ENCODE measurements around the gene KIRREL2.

KIRREL2 gene

DNA sequence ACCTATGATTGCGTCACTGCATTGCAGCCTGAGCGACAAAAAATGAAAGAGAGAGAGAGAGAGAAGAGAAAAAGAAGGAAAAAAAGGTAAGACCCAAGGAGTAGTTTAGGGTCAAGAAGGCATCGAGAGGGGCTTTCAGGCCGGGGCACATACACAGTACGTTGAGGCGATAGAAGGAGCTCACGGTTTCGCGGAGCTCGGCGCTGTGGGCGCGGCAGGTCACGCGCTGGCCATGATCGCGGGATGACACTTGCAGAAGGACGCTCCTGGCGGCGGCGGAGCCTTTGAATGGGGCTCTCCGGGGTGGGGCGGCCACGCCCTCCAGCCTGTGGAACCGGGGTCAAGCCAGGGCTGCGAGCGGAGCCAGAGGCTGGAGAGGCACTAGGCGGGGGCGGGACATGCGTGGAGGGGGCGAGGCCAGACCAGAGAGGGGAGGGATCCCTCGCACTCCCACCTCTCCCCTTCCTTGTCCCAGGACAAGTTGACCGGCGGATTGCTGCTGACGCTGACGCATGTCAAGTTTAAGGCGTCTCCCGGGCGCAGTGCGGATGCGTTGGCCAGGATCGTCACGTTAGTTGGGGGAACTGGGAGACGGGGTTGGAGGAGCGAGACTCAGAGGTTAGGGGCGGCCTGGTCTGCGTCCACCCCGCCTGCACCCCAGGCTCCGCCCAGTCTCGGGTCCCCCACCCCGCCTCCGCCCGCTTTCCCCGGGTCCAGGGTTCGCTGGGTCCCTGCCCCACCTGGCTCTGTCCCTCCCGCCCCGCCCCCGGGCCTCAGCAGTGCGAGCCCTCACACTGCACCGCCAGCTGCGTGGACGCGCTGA, 11.3 kb upstream of the KIRREL2 start:
- FAIRE-seq = no peak

DNA sequence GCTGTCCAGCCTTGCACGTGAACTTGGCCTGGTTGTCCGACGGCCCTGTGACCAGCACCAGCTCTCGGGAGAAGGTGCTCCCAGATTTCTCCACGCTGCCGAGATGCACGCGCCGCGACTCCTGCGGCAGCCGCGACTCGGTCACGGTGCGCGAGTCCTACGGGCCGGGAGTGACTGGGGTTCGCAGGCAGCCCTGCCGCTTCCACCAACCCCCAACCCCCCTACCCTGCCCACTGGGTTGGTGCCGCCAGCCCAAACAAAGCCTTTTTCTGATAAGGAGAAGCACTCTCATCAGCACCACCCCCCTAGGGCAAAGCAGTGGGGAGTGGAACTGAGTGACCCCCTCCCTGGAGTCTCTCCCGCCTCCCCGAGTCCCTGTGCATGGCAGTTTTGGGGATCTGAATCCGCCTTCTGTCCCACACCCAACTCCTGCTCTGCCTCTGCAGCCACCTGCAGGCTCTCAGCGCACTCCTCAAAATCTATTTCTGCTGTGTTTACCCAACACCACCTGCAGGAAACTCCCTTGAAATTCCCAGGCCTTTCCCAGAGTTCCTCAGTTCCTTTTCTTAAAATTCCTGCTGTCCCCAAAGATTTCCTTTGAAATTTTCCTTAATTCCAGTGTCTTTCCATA, 10.6 kb upstream of the KIRREL2 start:
- no peak for FAIRE-seq

DNA sequence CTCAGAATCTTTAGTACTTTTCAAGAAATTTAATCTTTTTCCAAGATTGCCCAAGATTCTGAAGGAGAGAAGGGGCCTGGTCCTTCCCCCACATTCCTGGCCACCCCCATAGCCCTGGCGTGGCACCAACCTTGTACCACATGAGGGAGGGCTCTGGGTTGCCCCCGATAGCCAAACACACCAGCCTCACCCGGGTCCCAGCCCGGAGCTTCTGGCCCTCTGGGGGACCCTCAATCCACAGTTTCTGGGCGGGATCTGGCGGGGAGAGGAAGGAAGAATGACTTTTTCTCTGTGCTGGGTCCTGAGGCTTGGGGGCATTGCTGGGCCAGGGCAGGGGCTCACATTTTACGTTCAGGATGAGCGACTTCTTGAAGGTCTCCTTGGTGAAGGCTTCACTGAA, 8.8 kb upstream of the KIRREL2 start:
- no peak for FAIRE-seq

DNA sequence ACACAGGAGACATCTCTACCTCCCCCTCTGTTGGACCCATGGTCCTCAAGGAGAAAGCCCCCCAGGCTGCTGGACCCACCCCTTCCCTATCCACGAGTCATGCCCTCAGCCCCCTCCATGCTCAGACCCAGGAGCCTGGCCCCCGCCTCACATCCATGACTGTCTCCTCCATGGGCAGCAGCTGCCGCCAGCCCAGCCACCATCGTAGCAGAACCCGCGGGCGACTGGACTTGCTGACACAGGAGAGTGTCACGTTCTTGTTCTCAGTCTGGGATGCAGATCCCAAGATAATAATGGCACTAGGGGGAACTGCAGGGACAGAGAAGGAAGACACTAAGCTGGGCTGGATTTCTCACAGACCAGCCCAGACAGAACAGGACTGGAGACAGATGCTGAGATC, 8.2 kb upstream of the KIRREL2 start:
- FAIRE-seq = no peak

DNA sequence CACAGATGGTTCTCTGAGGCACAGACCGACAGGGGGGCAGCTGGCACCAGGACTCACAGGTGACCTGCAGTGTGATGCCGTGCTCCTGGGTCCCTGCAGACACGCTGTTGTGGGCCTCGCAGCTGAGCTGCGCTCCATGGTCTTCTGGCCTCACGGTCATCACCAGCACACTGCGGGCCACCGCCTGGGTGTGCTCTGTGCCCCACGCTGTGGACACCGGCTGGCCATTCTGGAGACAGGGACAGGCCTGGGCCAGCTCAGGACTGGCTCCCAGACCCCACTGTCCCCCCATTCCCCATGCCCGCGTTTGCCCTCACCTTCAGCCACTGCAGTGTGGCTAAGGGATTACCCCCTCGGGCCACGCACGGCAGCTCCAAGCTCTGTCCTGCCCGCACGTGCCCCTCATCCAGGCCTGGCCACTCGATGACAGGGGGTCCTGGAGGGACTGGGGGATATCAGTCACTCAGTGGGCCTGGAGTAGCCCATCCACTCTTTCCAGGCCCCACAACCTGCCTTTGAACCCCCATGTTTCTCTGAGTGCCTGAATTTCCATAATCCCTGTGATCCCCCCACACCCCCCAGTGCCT, 7.7 kb upstream of the KIRREL2 start:
- FAIRE-seq = no peak

DNA sequence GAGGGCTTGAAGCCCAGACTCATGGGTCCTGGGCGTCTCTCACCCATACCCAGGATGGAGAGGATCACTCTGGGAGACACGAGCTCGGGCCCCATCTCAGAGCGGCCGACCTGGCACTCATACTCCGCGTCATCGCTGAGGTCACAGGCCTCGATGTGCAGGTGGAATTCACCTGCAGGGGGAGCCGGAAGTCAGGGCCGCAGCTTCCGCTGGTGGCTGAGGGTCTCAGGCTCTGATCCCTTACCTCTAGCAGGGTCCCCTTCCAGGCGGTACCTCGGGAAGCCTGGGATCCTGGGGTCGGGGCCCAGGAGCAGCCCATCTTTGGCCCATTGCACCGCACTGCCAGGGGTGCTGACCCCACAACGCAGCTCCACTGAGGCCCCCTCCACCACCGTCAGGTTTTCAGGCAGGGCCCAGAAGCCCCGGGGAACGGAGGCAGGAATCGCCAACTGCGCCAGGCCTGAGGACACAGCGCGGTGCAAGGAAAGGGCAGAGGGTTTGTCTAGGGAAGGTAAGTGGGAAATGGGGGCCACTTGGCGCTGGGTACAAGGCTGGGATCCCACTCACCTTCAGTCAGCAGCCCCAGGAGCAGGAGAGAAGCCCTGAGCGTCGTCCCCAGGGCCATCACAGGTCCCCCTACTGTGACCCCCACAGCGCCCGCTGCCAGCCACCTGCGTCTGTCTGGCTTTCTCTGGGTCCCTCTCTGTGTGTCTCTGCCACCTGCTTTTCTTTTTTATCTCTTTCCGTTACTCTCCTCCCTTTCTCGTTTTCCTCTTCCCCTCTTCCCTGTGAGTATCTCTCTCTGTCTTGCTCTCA, 5.3 kb upstream of the KIRREL2 start:
- FAIRE-seq = no peak

DNA sequence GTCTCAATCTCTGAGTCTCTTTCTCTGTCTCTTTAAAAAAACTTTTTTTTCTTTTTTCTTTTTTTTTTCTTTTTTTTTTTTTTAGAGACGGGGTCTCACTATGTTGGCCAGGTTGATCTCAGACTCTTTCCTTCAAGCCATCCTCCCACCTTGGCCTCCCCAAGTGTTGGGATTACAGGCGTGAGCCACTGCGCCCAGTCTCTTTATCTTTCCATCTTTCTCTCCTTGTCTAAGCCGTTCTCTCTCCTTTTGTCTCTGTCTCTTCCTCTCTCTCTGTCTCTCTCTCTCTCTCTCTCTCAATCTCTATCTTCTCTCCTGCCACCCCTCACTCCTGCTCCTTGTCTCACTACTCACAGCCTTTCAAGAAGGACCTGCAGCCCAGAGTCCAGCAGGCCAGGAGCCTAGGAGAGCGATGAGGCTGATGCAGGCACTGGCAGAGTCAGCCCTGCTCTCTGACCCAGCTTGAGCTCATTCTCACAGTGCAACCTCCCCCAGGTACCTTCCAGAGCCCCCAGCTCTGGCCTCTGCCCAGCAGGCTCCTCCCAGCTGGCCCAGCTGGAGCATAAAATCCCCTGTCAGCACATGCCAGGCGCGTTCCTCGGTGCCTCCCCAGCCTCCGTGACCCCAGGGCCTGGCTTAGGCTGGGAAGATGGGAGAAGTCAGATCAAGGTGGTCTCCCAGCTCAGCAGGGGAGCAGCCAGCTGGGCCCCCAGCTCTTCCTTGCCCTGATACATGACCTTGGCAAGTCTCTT, 4.5 kb upstream of the KIRREL2 start, which contains the start of gene NPHS1:
NPHS1 (minus strand) TSS at position 476 of the 752 bp plus-strand sequence. CDS start 667 bp downstream, outside the sequence.
- no peak for FAIRE-seq

DNA sequence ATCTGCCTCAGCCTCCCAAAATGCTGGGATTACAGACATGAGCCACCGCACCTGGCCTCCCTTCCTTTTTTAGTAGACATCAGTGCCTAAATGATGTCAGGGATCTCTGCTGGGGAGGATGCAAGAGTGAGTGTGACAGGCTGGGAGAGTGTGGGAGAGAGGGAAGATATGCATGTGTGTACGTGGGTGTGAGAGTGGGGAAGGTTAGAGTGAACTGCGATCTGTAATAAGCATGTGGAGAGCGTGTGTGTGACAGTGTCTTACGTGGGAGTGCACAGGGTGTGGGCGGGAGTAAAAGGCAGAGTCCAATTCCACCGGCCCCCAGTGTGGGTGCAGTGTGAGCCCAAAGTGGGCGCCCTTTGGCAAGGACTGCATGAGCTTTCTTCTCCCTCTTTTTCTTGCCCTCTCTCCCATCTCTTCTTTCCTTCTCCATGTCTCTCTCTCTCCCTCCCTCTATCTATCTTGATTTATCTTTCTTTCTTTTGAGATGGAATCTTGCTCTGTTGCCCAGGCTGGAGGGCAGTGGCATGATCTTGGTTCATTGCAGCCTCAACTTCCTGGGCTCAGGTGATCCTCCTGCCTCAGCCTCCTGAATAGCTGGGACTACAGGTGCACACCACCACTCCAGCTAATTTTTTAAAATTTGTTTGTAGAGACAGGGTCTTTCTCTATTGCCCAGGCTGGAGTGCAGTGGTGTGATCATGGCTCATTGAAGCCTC, 3.5 kb upstream of the KIRREL2 start:
- no peak for FAIRE-seq

DNA sequence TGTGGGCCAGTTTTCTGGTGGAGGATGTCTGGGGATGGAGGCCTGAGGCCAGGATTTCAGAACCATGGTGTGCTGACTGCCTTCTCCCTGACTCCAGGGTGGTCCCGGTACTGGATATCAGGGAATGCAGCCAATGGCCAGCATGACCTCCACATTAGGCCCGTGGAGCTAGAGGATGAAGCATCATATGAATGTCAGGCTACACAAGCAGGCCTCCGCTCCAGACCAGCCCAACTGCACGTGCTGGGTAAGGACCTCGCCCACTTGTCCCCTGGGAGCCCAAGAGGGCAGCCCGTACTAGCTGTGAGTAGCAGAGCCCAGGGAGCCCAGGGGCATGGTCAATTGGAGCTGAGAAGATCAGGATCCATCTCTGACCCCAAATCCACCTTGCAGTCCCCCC, 1.6 kb downstream of the KIRREL2 start:
- FAIRE-seq = no peak

DNA sequence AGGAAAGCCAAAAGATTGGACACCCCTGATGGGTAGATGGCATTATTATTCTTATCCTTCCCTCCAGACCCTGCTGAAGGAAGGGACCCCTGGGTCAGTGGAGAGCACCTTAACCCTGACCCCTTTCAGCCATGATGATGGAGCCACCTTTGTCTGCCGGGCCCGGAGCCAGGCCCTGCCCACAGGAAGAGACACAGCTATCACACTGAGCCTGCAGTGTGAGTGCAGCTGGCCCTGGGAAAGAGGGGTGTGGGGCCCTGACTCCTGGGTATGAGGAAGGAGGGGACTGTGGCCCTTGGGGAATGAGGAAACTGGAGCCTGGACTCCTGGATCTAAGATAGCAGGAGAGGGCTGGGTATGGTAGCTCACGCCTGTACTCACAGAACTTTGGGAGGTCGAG, 2.7 kb downstream of the KIRREL2 start:
- FAIRE-seq = no peak

DNA sequence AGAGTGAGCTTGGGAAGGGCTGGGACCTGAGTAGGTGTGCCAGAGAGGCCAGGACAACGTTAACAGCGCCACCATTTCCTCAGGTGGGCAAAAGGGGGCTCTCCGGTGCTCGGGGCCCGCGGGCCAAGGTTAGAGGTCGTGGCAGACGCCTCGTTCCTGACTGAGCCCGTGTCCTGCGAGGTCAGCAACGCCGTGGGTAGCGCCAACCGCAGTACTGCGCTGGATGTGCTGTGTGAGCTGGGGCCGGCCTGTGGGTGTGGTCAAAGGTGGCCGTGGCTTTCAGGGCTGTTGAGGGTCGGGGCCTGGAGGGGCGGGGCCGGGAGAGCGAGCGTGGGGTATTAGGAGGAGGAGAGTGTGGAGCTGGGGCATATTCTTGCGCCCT, 3.7 kb downstream of the KIRREL2 start:
- FAIRE-seq = no peak

DNA sequence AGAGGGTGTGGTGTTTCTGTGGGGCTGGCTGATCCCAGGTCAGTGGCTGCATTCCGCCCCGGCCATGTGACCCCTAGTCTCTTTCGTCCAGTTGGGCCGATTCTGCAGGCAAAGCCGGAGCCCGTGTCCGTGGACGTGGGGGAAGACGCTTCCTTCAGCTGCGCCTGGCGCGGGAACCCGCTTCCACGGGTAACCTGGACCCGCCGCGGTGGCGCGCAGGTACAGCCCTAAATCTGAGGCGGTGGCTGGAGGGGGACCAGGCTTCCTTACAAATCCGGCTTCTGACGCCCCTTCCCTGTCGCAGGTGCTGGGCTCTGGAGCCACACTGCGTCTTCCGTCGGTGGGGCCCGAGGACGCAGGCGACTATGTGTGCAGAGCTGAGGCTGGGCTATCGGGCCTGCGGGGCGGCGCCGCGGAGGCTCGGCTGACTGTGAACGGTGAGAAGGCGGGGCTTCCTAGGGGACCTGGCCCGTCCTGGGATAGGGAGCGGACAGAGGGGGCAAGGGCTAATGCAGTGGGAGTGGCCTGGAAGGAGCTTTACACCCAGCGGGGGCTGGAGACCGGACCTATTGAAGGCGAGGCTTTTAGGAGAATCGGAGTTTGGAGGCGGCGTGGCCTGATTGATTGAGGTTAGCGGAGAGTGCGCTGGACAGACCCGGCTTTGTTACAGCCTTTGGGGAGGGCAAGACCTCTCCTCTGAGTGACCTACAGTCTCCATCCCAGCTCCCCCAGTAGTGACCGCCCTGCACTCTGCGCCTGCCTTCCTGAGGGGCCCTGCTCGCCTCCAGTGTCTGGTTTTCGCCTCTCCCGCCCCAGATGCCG, 4.3 kb downstream of the KIRREL2 start:
- FAIRE-seq = no peak

DNA sequence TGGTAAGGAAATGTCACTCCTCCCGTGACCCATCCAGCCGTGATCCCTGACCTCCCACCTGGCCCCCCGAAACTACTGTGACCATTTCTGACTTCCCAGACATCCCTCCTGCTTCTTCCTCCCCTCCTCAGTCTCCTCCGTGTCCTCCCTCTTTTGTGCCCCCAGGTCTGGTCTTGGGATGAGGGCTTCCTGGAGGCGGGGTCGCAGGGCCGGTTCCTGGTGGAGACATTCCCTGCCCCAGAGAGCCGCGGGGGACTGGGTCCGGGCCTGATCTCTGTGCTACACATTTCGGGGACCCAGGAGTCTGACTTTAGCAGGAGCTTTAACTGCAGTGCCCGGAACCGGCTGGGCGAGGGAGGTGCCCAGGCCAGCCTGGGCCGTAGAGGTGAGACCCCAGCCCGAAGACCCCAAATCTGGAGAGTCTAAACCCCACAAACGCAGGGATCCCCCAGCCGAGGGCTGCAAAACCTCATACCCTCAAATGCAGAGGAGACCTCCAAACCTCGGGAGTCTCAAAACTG, 5.0 kb downstream of the KIRREL2 start:
- FAIRE-seq = no peak

DNA sequence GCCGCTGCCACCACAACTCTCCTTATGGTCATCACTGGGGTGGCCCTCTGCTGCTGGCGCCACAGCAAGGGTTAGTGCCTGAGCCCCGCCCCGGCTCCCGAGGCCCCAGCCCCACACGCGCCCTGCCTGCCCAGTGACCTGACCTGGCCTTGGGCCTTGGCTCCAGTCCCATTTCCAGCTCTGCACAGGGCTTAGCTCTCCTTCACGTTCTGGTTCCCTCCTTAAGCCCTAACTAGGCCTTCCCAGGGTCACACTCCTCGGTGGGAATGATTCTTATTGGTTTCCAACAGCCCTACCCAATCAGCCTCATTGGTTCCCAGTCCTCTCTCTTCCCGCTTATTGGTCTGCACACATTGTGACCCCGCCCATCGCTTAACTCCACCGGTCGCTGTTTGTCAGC, 5.8 kb downstream of the KIRREL2 start:
- FAIRE-seq = no peak

DNA sequence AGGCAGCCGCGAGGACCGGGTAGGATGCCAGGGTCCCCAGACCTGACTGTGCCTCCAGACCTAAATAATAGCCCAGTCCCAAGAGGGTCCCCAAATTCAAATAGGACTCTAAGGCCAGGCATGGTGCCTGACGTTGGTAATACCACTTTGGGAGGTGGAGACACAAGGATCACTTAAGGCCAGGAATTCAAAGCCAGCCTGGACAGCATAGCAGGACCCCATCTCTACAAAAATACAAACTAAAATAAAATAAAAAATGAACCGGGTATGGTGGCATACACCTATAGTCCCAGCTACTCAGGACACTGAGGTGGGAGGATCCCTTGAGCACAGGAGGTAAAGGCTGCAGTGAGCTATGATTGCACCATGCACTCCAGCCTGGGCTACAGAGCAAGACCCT, 6.3 kb downstream of the KIRREL2 start:
- FAIRE-seq = no peak

DNA sequence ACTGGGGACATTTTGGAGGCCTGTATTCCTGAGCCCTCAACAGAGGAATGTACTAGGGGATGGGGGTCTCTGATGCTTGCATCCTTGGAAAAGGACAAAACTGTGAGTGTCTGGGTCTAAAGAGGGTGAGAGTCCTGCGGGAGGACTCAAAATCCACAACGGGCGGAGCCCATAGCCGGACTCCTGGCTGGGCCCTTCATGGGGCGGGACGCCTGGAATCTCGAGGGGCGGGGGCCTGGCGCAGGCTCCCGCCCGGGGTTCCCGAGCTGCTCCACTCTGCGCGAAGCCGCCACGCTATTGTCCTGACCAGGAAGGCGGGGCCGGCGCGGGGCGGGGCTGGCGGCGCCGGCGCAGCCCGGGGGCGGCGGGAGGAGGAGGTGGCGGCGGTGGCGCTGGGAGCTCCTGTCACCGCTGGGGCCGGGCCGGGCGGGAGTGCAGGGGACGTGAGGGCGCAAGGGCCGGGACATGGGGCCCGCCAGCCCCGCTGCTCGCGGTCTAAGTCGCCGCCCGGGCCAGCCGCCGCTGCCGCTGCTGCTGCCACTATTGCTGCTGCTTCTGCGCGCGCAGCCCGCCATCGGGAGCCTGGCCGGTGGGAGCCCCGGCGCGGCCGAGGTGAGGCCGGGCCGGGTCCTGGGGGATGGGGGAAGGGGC, 11.6 kb downstream of the KIRREL2 start, which contains the start of gene APLP1:
APLP1 (plus strand) TSS at position 403 of the 651 bp plus-strand sequence; CDS start at position 466, 63 bp downstream.
- no peak for FAIRE-seq

DNA sequence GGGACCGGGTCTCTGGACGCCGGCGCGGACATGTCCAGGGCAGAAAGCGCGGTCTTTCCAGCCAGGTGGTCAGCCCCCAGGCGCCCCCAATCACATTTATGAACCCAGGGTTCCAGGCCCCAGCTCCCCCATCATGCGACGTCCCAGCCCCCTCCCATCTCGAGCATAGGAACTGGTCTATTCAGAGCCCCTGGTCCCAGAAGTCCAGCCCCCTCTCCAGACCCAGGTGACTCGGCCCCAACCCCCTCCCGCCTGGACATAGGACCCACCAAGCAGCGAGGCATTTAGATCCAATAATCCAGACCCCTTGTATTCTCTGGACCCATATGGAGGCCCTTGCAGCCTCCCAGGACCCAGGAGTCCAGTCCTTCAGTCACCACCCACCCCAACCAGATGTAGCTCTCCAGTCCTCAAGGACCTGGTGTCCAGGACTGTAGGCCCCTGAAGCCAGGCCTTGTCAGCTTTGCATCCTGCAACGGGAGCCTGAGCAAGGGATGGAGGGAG, 12.2 kb downstream of the KIRREL2 start:
- FAIRE-seq = no peak

DNA sequence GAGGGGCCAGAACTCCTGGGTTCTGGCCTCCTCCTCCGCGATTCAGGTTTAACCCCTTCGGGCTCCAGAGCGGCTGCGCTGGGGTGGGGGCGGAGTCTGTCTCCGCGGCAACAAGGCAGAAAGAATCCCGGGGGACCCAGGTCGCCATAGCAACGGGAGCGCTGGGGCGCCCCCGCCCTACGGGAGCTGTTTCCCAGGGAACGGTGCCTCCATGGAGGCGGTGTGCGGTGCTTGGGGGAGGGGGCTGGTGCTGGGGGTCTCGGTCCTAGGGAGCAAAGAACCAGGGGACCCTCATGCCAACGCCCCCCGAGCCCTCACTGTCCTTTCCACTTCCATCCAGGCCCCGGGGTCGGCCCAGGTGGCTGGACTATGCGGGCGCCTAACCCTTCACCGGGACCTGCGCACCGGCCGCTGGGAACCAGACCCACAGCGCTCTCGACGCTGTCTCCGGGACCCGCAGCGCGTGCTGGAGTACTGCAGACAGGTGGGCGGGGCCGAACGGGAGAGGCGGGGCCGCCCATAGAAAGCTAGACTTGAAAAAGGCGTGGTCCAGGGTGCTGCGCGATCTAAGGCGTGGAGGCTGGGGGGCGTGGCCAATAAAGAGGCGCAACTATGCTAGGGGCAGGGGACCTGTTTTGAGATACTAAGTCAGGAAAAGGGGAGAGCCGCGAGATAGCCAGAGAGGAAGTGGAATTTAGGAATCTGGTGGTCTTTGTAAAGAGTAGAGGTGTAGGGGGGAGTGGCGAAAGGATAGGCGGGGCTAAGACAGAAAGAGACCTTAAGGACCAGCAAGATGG, 12.8 kb downstream of the KIRREL2 start:
- FAIRE-seq = peak; percentile 79

Measured in A204.1 (cell line).